ENCODE measurements around the gene PREX1.
A peak's percentile ranks its signal among the peaks of the same experiment; 100 is the strongest.

The PREX1 gene

DNA sequence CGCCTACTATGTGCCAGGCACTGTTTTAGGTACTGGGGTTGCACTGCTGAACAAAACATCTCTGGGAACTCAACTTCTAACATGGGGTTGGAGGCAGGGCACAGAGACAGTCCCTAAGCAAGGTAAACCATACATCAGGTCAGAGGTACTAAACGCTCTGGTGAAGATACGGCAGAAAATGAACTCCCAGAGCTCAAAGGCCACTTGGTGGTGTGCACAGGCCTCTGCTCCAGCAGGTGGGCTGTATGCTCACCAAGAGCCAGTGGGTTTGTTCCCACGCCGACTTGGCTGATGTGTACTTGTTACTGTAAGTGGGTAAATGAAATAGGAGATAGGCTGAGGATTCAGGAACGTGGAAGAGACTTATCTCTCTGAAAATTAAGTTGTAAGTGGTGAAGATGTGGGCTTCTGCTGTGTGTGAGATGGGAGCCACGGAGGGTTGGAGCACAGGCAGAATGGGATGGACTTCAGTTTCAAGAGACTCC, 133.4 kb downstream of the PREX1 start:
- DNase-seq: no peak

DNA sequence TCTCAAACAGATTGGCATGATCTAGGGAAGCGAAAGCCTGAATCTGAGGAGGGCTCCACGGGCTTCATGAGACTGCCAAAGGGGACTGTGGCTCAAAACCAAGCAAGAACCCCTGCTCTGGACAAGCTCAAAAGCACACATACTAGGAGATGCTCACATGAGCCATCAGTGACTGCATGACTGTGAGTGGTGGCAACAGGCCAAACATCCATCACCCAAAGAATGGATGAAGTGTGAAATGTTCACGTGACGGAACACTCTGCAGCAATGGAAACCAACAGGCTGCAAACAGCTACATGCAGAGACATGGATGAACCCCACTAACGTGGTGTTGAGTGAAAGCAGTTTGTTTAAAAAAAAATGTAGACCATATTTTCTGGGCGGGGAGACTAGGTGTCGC, 136.3 kb downstream of the PREX1 start:
- peak; percentile 48 for DNase-seq

DNA sequence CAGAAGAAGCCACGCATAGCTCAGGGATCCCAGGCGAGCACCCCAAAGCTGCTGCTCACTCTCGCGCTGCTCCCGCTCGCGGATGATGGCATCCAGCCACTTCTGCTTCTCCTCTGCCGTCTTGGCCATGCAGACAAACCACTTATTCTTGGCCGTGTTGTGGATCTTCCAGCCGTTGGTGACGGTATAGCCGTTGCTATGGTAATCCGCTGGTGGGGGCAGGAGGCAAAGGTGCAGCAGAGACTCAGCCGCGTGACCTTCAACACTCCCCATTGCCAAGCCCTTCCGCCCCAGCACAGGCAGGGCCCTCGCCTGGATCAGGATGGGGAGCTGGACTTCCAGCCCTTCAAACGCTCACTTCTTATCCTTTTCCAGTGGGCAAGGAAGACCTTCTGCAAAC, 136.9 kb downstream of the PREX1 start:
- peak; percentile 84 for DNase-seq

DNA sequence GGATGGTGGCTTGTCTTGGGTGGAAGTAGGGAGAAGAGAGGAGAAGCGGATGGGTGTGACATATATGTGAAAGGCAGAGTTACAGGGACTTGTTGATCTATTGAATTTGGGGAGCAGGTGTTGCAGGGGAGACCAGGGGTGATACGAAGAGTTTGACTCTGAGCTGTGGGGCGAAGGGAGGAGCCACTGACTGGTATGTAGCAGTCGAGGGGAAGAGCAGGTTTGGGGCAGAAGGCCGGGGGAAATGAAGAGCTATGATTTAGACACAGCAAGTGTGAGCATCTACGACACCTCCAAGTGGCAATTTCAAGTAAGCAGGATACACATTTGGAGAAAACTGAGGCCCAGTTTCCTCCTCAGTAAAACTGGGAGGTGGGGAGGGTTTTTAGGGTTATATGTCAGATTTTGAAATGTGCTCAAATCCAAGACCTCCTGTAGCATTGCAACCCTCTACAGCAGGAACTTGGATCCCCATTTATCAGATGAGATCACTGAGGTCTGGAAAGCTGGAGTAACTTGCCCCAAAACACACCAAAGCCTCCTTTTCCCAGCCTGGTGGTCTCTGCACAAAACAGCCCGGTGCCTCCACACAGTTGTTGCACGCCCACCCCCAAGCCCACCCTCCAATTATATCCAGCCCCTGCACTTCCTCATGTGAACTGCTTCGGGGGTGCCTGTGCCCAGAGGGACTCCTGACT, 137.8 kb downstream of the PREX1 start:
- no peak for DNase-seq

DNA sequence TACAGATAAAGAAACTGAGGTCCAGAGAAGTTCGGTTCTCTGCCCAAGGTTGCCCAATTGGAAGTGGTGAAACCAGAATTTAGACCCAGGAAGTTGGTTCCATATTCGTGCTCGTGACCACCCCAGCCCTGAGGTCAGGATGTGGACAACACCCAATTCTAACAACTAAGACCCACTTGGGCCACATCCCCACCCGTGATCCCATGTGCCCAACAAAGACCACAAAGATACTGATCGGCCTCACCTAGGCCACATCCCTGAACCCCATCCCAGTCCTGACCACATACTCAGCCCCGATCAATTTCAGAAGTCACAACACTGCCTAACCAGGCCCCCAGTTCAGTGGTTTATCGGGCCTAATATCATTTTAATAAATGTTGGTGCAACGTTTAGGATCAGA, 138.4 kb downstream of the PREX1 start:
- no peak for DNase-seq

DNA sequence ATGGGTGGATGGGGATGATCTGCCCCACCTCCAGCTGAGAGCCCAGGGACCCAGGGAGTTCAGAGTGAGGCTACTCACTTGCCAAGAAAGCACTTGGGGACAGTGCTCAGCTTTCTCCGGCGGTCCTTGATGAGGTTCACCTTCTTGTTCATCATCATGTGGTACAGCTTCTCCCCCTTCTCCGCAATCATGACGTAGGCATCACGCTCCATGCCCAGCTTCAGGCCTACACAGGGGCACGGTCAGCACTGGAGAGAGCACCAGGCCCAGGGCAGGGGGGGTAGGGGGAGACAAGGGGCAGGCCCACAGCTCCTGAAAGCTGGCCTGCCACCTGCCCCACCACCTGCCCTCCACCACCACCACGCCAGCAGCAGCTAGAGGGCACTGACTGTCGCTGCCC, 139.2 kb downstream of the PREX1 start:
- DNase-seq: no peak

DNA sequence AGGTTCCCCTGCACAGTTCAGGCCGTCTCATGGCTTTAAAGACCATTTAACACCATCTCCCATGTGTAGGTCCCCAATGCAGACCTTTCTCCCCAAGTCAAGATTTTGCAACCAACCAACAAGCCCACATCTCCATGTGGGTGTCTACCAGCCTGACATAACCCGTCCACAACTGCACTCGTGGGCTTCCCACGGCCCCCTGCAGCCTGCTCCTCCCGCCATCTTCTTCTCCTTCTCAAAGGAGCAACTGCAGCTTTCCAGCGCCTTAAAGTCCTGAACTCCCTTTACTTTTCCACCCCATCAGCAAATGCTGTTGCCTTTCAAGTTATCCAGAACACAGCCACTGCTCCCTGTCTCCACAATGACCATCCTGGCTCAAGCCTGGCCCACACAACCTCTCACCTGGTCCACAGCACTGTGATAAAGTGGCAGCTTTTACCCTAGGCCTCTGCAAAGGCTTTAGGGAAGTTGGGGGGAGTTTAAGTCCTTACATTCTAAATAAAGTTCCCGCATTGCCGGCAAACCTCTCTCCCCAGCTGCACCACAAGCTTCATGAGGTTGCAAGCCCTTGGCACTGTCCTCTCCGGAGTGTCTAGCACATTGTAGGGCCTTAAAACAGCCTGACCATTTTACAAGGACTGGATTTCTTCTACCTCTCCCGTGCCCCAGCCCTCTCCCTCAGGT, 140.5 kb downstream of the PREX1 start:
- no peak for DNase-seq

DNA sequence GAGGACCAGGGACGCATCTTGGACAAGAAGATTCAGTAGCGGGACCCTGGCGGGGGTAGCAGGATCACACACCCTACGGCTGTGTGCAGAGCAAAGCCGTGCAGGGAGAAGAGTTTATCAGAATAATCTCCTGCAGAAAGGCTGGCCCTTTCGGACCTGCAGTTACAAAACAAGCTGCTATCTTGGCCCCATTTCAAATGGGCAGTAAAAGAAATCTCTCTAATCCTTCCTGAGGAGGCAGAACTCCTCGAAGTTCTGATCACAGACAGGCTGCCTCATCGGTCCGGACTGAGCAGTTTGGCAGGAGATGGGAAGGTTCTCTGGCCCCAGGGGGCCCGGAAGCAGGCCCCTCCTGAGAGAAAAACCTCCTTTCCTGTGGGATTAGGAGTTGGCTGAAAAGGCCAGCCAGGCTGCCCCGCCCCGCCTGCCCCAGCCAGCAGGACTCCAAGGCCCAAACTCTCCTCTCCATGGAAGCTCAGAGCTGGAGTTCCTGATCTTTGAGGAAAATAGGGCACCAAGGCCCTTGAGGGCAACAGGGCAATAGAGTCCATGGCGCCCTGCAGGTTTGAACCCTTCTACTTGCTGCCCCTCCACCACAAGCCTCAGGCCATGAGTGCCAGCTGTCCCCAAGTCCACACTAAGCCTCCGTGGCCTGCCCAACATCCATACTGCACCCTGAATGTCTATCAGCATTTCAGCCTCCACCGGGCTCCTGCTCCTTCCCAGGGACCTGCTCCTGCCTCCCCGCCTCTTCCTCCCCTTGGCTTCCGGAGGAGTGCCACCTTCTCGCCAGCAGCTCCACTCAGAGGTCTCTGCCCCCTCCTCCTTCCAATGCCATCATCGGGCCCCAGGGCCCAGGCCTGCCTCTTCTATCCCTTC, 141.3 kb downstream of the PREX1 start:
- no peak for DNase-seq

DNA sequence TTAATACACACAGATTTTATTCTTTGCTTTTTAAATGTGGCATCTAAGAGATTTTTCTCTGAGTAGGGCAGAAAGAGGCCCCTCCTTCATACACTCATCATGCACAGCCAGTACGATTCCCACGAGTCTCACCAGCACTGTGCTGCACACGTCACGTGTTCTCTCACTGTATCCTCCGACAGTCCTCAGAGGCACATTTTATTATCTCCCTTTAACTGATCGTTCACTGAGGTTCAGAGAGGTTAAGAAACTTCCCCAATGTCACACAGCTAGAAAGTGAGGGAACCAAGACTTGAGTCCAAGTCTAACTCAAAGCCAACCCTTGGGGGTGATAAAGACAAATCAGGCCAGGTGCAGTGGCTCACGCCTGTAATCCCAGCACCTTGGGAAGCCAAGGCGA, 142.5 kb downstream of the PREX1 start:
- no peak for DNase-seq

DNA sequence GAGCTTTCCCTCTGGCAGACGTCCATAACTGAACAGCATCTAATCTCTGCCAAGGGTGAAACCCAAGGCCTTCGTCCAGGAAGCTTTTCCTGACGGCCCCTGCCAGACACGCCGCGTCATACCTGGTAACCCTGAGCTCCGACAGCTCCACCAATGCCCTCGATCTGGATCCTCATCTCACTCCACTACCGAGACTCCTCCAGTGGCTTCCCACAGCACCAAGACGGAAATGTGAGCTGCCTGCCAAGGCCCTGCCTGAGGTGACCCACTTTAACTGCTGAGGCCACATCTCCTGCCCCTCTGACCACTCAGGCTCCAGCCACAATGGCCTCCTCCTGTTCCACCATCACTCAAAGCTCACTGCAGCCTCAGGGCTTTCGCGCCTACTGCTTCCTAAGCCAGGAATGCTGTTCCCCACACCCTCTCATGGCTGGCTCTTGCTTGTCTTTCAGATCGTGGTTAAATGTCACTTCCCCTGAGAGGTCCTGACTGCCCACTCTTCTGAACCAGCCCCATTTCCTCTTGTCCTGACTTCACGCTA, 143.2 kb downstream of the PREX1 start:
- no peak for DNase-seq

DNA sequence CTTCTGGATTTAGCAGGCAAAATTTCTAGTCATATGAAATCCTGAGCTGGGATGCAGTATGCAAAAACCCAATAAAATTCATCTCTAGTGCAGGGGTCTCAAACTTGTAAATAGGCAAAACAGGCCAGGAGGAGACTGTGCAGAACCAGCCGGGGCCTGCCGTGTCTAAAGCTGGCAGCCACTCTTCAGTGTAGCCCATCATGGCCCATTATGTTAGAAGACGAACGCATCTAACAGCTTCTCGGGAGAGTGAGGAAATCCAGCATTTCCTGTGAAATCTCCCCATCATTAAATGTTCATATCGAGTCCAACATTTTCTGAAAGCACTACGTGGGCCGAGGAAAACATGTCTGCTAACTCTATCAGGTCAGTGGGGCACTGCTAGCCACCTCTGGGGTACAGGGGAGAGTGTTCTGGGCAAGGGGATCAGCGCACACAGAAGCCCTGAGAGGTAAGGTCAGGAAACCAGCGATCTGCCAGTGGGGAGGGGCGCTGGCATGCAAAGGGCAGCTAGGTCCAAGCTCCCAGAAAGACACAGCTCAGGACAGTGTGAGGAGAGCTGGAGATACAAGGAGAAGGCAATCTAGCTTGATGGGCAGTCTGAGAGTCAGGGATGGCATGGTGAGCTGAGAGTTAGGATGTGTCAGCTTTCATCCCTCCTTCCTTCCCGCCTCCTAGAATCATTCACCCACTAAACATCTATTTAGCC, 144.2 kb downstream of the PREX1 start:
- DNase-seq: no peak

DNA sequence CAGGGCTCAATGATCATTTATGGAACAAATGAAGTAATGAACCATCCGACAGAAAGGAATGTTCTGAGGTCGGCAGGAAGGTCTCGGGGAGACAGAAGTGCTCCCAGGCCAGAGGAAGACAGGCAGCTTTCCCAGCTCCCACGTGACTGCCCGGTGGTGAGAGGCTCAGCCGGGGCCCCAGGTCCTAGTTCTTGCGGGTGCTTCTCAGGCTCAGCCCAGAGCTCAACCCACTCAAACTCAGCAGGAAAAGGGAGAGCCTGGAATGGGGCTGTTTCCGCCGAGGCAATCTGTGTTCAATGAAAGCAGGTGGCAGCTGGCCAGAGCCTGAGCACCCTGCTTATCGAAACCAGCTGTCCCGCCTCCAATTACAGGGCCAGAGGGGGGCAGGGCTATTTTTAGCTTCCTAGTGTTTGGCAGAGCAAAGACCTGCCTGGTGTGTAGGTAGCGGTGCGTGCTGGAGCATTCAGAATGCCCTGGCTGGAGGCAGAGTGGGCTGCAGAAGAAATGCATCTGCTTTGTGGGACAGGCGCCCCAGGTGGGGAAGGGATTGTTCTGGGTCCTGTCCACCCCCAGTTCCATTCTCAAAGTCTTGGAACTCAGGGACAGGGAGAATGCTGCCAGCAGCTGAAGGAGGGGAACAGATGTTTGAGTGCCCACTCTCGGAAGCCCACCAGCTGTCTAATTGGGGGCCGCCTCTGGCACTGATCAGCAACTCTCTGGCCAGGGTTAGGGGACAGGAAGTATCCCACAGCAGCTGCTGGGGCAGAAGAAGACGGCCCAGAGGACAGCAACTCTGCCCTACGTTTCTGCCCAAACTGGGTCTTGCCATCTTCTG, 145.1 kb downstream of the PREX1 start:
- peak; percentile 93 for DNase-seq

DNA sequence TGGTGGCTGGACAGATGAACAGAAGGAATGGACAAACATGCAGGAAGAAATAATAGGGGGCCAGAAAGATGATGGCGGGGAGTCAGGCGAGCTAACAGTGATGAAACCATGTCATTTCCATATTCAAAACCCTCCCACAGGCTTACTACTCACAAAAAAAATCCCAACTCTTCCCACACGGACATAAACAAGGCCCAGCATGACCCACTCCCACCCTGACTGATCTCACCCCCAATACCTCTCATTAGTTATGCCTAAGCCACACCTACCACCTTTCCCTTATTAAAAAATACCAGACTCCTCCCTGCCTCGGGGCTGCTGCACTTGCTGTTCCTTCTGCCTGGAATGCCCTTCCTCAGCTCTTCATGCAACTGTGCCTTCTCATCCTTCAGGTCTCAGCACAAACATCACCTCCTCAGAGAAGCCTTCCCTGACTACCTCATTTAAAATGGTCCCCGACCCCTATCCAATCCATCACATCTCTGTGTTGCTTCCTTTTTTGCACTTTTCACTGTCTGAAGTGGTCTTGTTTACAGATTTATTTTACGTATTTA, 145.8 kb downstream of the PREX1 start:
- no peak for DNase-seq

DNA sequence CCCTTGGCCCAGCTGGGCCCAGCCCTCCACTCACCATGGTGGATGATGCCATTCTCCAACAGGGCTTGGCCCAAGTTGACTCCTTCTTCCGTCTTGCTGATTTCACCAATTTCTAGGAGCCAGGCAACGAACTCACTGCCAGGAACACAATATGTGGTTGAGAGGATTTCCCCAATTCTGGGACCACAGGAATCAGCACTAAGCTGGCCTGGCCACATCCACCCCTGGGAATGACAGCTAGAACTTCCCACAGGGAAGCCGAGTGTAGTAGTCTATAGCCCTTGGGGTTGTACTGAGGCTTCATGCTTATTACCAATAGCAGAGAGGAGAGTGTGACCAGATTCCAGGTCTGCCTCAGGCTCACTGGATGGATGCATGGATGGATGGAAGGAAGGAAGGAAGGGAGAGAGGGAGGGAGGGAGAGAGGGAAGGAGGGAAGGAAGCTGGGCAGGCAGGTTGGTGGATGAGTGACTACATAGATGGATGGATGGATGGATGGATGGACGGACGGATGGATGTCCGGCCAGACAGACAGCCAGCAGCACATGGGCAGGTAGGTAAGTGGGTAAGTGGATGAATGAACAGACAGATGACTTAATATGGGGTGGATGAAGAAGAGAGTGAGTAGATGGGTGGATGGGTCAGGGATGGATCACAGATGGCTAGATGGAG, 146.5 kb downstream of the PREX1 start:
- DNase-seq: no peak

DNA sequence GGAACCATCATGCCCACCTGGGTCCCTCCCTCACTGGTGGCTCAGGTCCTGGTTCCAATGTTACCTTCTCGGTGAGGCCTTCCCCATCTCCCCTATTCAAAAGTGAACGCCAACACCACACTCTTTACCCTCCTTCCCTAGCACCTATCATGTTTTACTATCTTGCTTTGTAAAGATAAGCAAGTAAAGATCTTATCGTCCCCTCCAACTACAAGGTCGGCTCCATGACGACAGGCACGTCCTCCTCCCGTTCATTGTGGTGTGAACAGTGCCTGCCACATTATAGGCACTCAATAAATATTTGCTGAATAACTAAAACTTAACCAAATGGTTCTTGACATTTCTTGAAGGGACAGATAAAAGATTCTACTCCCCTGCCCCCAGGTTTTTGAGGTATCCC, 147.1 kb downstream of the PREX1 start:
- DNase-seq: no peak

DNA sequence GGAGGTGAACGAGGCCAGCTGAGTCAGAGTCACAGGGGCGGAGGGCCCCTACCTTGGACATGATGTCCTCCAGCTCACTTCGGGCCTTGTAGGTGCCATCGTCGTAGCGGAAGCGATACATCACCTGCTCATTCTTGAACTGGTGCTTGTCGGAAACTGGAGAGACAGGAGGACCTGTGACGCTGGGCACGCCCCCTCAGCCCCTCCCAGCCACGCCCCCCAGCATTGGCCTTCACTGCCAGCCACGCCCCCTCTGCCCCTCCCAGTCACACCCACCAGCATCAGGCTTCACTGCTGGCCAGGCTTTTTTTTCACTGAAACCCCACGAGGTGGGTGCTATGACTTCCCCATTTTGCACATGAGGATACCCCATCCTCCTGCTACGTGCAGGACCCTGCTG, 148.2 kb downstream of the PREX1 start:
- DNase-seq: no peak

DNA sequence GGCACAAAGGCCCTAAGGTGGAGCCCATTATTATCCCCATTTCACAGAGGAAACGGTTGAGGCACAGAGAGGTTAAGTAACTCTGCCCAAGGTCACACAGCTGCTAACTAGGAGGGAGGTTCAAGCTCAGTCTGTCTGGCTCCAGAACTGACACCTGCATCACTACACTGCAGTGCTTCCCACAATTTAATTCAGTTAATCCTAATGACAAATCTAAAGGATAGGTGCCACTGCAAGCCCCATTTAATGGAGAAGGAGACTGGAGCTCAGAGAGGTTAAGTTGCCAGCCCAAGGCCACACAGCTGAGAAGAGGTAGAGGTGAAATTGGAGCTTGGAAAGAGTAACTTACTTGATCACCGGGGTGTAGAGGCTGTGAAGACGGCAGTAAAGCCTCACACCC, 148.8 kb downstream of the PREX1 start:
- no peak for DNase-seq

DNA sequence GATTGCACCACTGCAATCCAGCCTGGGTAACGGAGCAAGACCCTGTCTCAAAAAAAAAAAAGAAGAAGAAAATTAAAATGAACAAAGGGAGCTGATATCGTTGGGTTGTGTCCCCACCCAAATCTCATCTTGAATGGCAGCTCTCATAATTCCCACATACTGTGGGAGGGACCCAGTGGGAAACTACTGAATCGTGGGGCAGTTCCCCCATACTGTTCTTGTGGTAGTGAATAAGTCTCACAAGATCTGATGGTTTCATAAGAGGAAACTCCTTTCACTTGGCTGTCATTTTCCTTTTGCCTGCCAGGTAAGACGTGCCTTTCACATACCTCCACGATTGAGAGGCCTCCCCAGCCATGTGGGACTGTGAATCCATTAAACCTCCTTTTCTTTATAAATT, 149.4 kb downstream of the PREX1 start:
- DNase-seq: no peak

DNA sequence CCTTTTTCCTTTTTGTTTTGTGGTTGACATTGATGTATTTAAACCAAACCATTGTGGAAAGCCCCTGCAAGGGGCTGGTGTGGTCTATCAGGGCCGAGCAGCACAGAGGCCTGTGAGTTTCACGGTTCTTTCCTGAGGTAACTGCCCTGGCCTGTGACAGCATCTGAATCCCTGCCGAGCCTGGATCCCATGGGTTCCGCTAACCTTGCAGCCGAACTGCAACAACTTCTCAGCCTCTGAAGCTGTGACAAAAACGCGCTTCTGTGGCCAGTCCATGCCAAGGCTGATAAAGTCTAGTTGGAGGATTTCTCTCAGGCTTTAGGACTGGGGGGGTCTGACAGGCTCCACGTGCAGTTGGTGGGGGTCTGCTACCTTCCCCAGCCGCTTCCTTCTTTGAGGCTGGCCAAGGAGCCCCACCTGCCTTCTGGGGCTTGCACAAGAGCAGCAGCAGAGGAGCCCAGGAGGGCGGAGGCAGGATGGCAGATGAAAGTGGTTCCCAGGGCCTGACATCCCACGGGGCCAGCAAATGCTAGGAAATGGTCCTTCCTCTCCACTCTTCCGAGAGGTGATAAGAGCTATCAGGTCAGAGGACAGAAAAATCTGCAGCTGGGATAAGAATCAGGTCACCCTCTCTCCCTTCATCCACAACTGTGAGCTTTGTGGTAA, 150.9 kb downstream of the PREX1 start:
- no peak for DNase-seq

DNA sequence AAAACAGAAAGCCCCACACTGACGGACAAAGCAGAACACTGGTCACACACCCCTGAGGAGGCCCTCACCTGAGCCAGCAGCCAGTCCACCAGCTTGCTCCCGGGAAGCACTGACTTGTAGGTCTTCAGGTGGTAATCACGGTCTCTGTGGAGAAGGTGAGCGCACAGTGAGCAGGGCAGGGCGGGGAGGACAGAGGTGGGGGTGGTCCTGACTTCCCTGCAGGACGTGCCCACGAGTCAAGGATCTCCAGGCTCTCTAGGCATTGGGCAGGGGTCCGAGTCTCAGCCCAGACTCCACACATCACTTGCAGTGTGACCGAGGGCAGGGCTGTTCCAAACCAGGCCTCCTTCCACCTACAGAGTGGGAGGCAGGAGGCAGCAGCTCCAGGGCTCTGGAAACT, 151.7 kb downstream of the PREX1 start:
- no peak for DNase-seq
